Trophoblast cell (in vitro differentiated cells and primary cell): ENCODE data around the gene BCKDK.

ENCODE experiments used
- DNase-seq, 2 donors: peaks; one replicate each; pipeline ENCODE4 v3.0.0-alpha.2; 2016
- H2AFZ ChIP-seq: 2 replicates; pipeline ENCODE4 v1.6.1; 2013; ENCODE audit warnings: low read length, moderate library complexity, mild to moderate bottlenecking; ENCODE audit not compliant: insufficient read depth, poor library complexity
- H2AK5ac ChIP-seq: 2 replicates; pipeline ENCODE4 v1.6.1; 2013; ENCODE audit warnings: mild to moderate bottlenecking, low read length
- H2BK120ac ChIP-seq: 2 replicates; pipeline ENCODE4 v1.6.1; 2013; ENCODE audit warnings: low read length, mild to moderate bottlenecking, moderate library complexity; ENCODE audit not compliant: insufficient read depth, poor library complexity
- H2BK12ac ChIP-seq: 2 replicates; pipeline ENCODE4 v1.6.1; 2013; ENCODE audit warnings: mild to moderate bottlenecking, low read length, moderate library complexity
- H2BK5ac ChIP-seq: 2 replicates; pipeline ENCODE4 v1.6.1; 2013; ENCODE audit warnings: low read length, low read depth, moderate library complexity, mild to moderate bottlenecking; ENCODE audit not compliant: poor library complexity
- H3K14ac ChIP-seq: 2 replicates; pipeline ENCODE4 v1.6.1; 2013; ENCODE audit warnings: mild to moderate bottlenecking, low read length
- H3K18ac ChIP-seq: 2 replicates; pipeline ENCODE4 v1.6.1; 2013; ENCODE audit warnings: mild to moderate bottlenecking, low read length
- H3K23ac ChIP-seq: 2 replicates; pipeline ENCODE4 v1.6.1; 2013; ENCODE audit warnings: low read length
- H3K27ac ChIP-seq: 2 replicates; pipeline ENCODE4 v1.5.1; 2013; ENCODE audit warnings: low read depth, mild to moderate bottlenecking, inconsistent platforms, low read length, moderate library complexity
- H3K27me3 ChIP-seq: 2 replicates; pipeline ENCODE4 v1.6.1; 2013; ENCODE audit warnings: inconsistent platforms, mild to moderate bottlenecking, low read length, moderate library complexity; ENCODE audit not compliant: insufficient read depth
- H3K36me3 ChIP-seq, 2 experiments: 1 replicate in 1 of 2; 2 replicates in 1 of 2; pipeline ENCODE4 v1.6.1; 2013; ENCODE audit warnings: low read length in 2 of 2, mild to moderate bottlenecking in 2 of 2, moderate library complexity in 1 of 2; ENCODE audit not compliant: insufficient read depth in 2 of 2, control insufficient read depth in 1 of 2
- H3K4ac ChIP-seq: 2 replicates; pipeline ENCODE4 v1.6.1; 2013; ENCODE audit warnings: low read depth, mild to moderate bottlenecking, low read length, moderate library complexity
- H3K4me1 ChIP-seq, 2 experiments: 1 replicate in 1 of 2; 2 replicates in 1 of 2; pipeline ENCODE4 v1.6.1; 2013; ENCODE audit warnings: low read length in 2 of 2, mild to moderate bottlenecking in 2 of 2, moderate library complexity in 1 of 2; ENCODE audit not compliant: insufficient read depth in 2 of 2, control insufficient read depth in 1 of 2
- H3K4me2 ChIP-seq: 2 replicates; pipeline ENCODE4 v1.6.1; 2013; ENCODE audit warnings: inconsistent platforms, mild to moderate bottlenecking, low read length, moderate library complexity
- H3K4me3 ChIP-seq: 2 replicates; pipeline ENCODE4 v1.5.1; 2013; ENCODE audit warnings: mild to moderate bottlenecking, low read depth, low read length, inconsistent platforms
- H3K79me1 ChIP-seq: one replicate; pipeline ENCODE4 v1.6.1; 2013; ENCODE audit warnings: low read length
- H3K79me2 ChIP-seq: 2 replicates; pipeline ENCODE4 v1.6.1; 2013; ENCODE audit warnings: low read length, mild to moderate bottlenecking; ENCODE audit not compliant: control insufficient read depth, insufficient read depth, poor library complexity
- H3K9ac ChIP-seq: 2 replicates; pipeline ENCODE4 v1.6.1; 2013; ENCODE audit warnings: mild to moderate bottlenecking, low read length
- H3K9me3 ChIP-seq: 2 replicates; pipeline ENCODE4 v1.6.1; 2013; ENCODE audit warnings: low read depth, mild to moderate bottlenecking, control low read depth, inconsistent platforms, low read length; ENCODE audit not compliant: insufficient read depth
- H4K12ac ChIP-seq: 2 replicates; pipeline ENCODE4 v1.6.1; 2013; ENCODE audit warnings: low read depth, mild to moderate bottlenecking, low read length, moderate library complexity
- H4K8ac ChIP-seq: 2 replicates; pipeline ENCODE4 v1.6.1; 2013; ENCODE audit warnings: low read depth, mild to moderate bottlenecking, low read length, moderate library complexity
- H4K91ac ChIP-seq: one replicate; pipeline ENCODE4 v1.6.1; 2013; ENCODE audit warnings: low read depth, mild to moderate bottlenecking, low read length, moderate library complexity
- WGBS: extraction: QIAGEN DNeasy Blood & Tissue Kit; methylation state at CpG from one replicate; pipeline ENCODE4 v1.1.7; 2013; ENCODE audit warnings: missing lambda C conversion rate; ENCODE audit not compliant: insufficient read length, insufficient coverage; ENCODE audit errors: extremely low coverage; 5-methylcytosine and 5-hydroxymethylcytosine counted together

BCKDK gene

GRCh38 chr16:31130336-31130891 is 22.2 kb downstream of the BCKDK start:
- Histone ChIP-seq H3K4me3 (no peak overlapping the region), H2BK120ac (peak overlapping the region; percentile 69), H3K79me2 (peaks cover 16% of the 10 kb centered on the region), H2BK12ac (peak overlapping the region; percentile 82), H3K27me3 (no peaks in the 10 kb centered on the region), H3K23ac (no peak overlapping the region), H3K27ac (peak overlapping the region; percentile 46), H2BK5ac (peak overlapping the region; percentile 33), H3K4me2 (no peak overlapping the region), H3K4ac (peak overlapping the region; percentile 31), H3K18ac (peak overlapping the region; percentile 64), H3K36me3 (peaks cover 37 to 42% of the 10 kb centered on the region in 2 experiments), H3K4me1 (peaks cover 33 to 37% of the 10 kb centered on the region in 2 experiments), H4K8ac (peak overlapping the region; percentile 49), H2AK5ac (peak overlapping the region; percentile 47), H3K9me3 (no peaks in the 10 kb centered on the region), H3K9ac (no peak overlapping the region), H3K79me1 (peaks cover 19% of the 10 kb centered on the region), H2AFZ (no peak overlapping the region), H4K12ac (peak overlapping the region; percentile 14), H3K14ac (peak overlapping the region; percentile 68), H4K91ac (peak overlapping the region; percentile 83)
- no CpG with 5 or more reads among the region's 10 CpGs for WGBS
- peak in 1 of 2 donors; percentile 53 for DNase-seq

GRCh38 chr16:31130899-31131298 is 22.7 kb downstream of the BCKDK start:
- H4K91ac ChIP-seq, result peak overlapping the region; percentile 71
- peaks cover 20% of the 10 kb centered on the region for H3K79me1 ChIP-seq
- H3K27ac ChIP-seq, result peak overlapping the region; percentile 84
- H2BK120ac ChIP-seq, result peak overlapping the region; percentile 57
- H4K8ac ChIP-seq, result peak overlapping the region; percentile 61
- peaks cover 37 to 42% of the 10 kb centered on the region in 2 experiments for H3K36me3 ChIP-seq
- H2BK5ac ChIP-seq, result peak overlapping the region; percentile 71
- H3K4me3 ChIP-seq, result no peak overlapping the region
- peak; percentile 95 for DNase-seq
- no peak overlapping the region for H3K23ac ChIP-seq
- H3K4ac ChIP-seq, result no peak overlapping the region
- peak overlapping the region; percentile 66 for H2BK12ac ChIP-seq
- peak overlapping the region; percentile 31 for H3K4me2 ChIP-seq
- peaks cover 17% of the 10 kb centered on the region for H3K79me2 ChIP-seq
- peaks cover 2% of the 10 kb centered on the region for H3K9me3 ChIP-seq
- no peak overlapping the region for H3K14ac ChIP-seq
- H4K12ac ChIP-seq, result peak overlapping the region; percentile 59
- no peak overlapping the region for H2AFZ ChIP-seq
- peak overlapping the region; percentile 47 for H3K18ac ChIP-seq
- no peaks in the 10 kb centered on the region for H3K27me3 ChIP-seq
- no peak overlapping the region for H3K9ac ChIP-seq
- no CpG with 5 or more reads among the region's 6 CpGs for WGBS
- no peak overlapping the region for H2AK5ac ChIP-seq
- H3K4me1 ChIP-seq, result peaks cover 36 to 39% of the 10 kb centered on the region in 2 experiments

GRCh38 chr16:31131416-31131815 is 23.2 kb downstream of the BCKDK start:
- H3K9ac ChIP-seq, result no peak overlapping the region
- H2AFZ ChIP-seq, result no peak overlapping the region
- H3K79me2 ChIP-seq, result peaks cover 17% of the 10 kb centered on the region
- H3K18ac ChIP-seq, result peak overlapping the region; percentile 47
- peaks cover 2% of the 10 kb centered on the region for H3K9me3 ChIP-seq
- H3K4me2 ChIP-seq, result no peak overlapping the region
- no peak overlapping the region for H4K8ac ChIP-seq
- no peak overlapping the region for H3K23ac ChIP-seq
- peak overlapping the region; percentile 84 for H3K27ac ChIP-seq
- peak overlapping the region; percentile 71 for H4K91ac ChIP-seq
- peak overlapping the region; percentile 56 for H2AK5ac ChIP-seq
- H3K27me3 ChIP-seq, result no peaks in the 10 kb centered on the region
- no peak for DNase-seq
- peak overlapping the region; percentile 71 for H2BK5ac ChIP-seq
- peaks cover 20% of the 10 kb centered on the region for H3K79me1 ChIP-seq
- H3K4me3 ChIP-seq, result no peak overlapping the region
- peak overlapping the region; percentile 66 for H2BK12ac ChIP-seq
- peak overlapping the region; percentile 57 for H2BK120ac ChIP-seq
- H3K4ac ChIP-seq, result peak overlapping the region; percentile 21
- H4K12ac ChIP-seq, result peak overlapping the region; percentile 59
- peaks cover 40 to 44% of the 10 kb centered on the region in 2 experiments for H3K4me1 ChIP-seq
- no CpG with 5 or more reads among the region's 11 CpGs for WGBS
- H3K14ac ChIP-seq, result peak overlapping the region; percentile 15
- peaks cover 37 to 42% of the 10 kb centered on the region in 2 experiments for H3K36me3 ChIP-seq

GRCh38 chr16:31131841-31132271 is 23.7 kb downstream of the BCKDK start:
- H3K4me2 ChIP-seq, result no peak overlapping the region
- H3K79me2 ChIP-seq, result peaks cover 17% of the 10 kb centered on the region
- H4K12ac ChIP-seq, result no peak overlapping the region
- H2BK5ac ChIP-seq, result no peak overlapping the region
- peaks cover 37 to 40% of the 10 kb centered on the region in 2 experiments for H3K36me3 ChIP-seq
- peak overlapping the region; percentile 42 for H2AK5ac ChIP-seq
- peaks cover 2% of the 10 kb centered on the region for H3K9me3 ChIP-seq
- H3K79me1 ChIP-seq, result peaks cover 20% of the 10 kb centered on the region
- peak overlapping the region; percentile 8 for H3K4ac ChIP-seq
- no peaks in the 10 kb centered on the region for H3K27me3 ChIP-seq
- no peak overlapping the region for H3K9ac ChIP-seq
- no peak overlapping the region for H3K14ac ChIP-seq
- peaks cover 40 to 44% of the 10 kb centered on the region in 2 experiments for H3K4me1 ChIP-seq
- no CpG with 5 or more reads among the region's 5 CpGs for WGBS
- no peak overlapping the region for H2BK120ac ChIP-seq
- no peak overlapping the region for H4K8ac ChIP-seq
- H4K91ac ChIP-seq, result peak overlapping the region; percentile 71
- no peak overlapping the region for H3K4me3 ChIP-seq
- H2AFZ ChIP-seq, result no peak overlapping the region
- H2BK12ac ChIP-seq, result peak overlapping the region; percentile 66
- no peak for DNase-seq
- H3K23ac ChIP-seq, result no peak overlapping the region
- no peak overlapping the region for H3K27ac ChIP-seq
- H3K18ac ChIP-seq, result no peak overlapping the region
